Endothelial cell of umbilical vein (primary cell): ENCODE data around the gene DNASE1L1. TPM values are rescaled to one million over a fixed set of nuclear protein-coding genes. Genes with fewer than 3 reads are reported as not detected.

Experiments
- BruUV-seq: library from RNA; stranded (reverse); fragments of 400-500 nt; replicated peaks from 2 replicates; lab custom pipeline; 2021; lab: Mats Ljungman, UMichigan
- CTCF ChIA-PET: fragments of 300-600, 350-600 bp; sonication (Branson Sonifier 250); formaldehyde crosslinking; loops from one replicate; lab custom pipeline; 2021; ENCODE audit warnings: antibody characterized with exemption, inconsistent platforms; lab: Charles Lee
- POLR2A ChIA-PET: fragments of 300-600, 350-600 bp; sonication (Branson Sonifier 250); formaldehyde crosslinking; loops from one replicate; lab custom pipeline; 2021; ENCODE audit warnings: antibody characterized with exemption, inconsistent platforms; lab: Charles Lee
- DNase-seq: peaks from one replicate; pipeline ENCODE4 v3.0.0-alpha.2; 2011; ENCODE audit warnings: low read depth, low spot score
- FAIRE-seq: peaks from 2 replicates; lab custom pipeline; 2011; peaks lifted over from hg19 to GRCh38; lab: Jason Lieb, UNC
- H2AFZ ChIP-seq: 2 replicates; pipeline ENCODE4 v1.6.0; 2012; ENCODE audit warnings: low read depth, low read length, control low read depth, inconsistent platforms
- H3K27ac ChIP-seq: 2 replicates; pipeline ENCODE4 v1.5.1; 2011; ENCODE audit warnings: low read depth, mild to moderate bottlenecking, control low read depth, low read length, moderate library complexity; ENCODE audit not compliant: insufficient read depth
- H3K27me3 ChIP-seq, 2 experiments: 2 replicates each; pipeline versions ENCODE4 v1.6.0 to v1.6.1; 2011; ENCODE audit warnings: low read length in 2 of 2, mixed read lengths in 1 of 2; ENCODE audit not compliant: control insufficient read depth in 2 of 2, insufficient read depth in 2 of 2
- H3K36me3 ChIP-seq, 2 experiments: 2 replicates in 1 of 2; 3 replicates in 1 of 2; pipeline ENCODE4 v1.5.1; 2011; ENCODE audit warnings: low read length in 2 of 2, mild to moderate bottlenecking in 1 of 2, moderate library complexity in 1 of 2; ENCODE audit not compliant: control insufficient read depth in 2 of 2, insufficient read depth in 2 of 2; ENCODE audit errors: extremely low read depth in 1 of 2
- H3K4me1 ChIP-seq: 3 replicates; pipeline ENCODE4 v1.5.1; 2011; ENCODE audit warnings: mild to moderate bottlenecking, low read length; ENCODE audit not compliant: control insufficient read depth, insufficient read depth; ENCODE audit errors: extremely low read depth
- H3K4me2 ChIP-seq: 2 replicates; pipeline ENCODE4 v1.6.1; 2011; ENCODE audit warnings: low read length, control low read depth, mixed read lengths; ENCODE audit not compliant: insufficient read depth
- H3K4me3 ChIP-seq, 3 experiments: fragments of 200-600 bp in 1 of 3; sonication (generic), shearing (Covaris generic) in 1 of 3; replicated peaks in 1 of 3; 2 replicates each; pipeline ENCODE4 v1.5.1; 2011 to 2016; ENCODE audit warnings: control low read depth in 3 of 3, low read length in 3 of 3, mild to moderate bottlenecking in 2 of 3, inconsistent platforms in 1 of 3, low read depth in 1 of 3, moderate library complexity in 1 of 3; ENCODE audit not compliant: insufficient read depth in 1 of 3
- H3K79me2 ChIP-seq: 2 replicates; pipeline ENCODE4 v1.6.0; 2012; ENCODE audit warnings: low read length, inconsistent platforms; ENCODE audit not compliant: control insufficient read depth, insufficient read depth
- H3K9ac ChIP-seq: replicated peaks from 2 replicates; pipeline ENCODE3; 2011; ENCODE audit warnings: low read length, control low read depth; ENCODE audit not compliant: insufficient read depth; ENCODE audit errors: extremely low read depth
- H3K9me1 ChIP-seq: replicated peaks from 3 replicates; pipeline ENCODE4 v1.6.0; 2011; ENCODE audit warnings: mild to moderate bottlenecking, low read length; ENCODE audit not compliant: control insufficient read depth, insufficient read depth; ENCODE audit errors: extremely low read depth
- H3K9me3 ChIP-seq: replicated peaks from 2 replicates; pipeline ENCODE4 v1.5.1; 2012; ENCODE audit warnings: low read length, inconsistent platforms; ENCODE audit not compliant: control insufficient read depth, insufficient read depth
- H4K20me1 ChIP-seq: replicated peaks from 2 replicates; pipeline ENCODE3; 2011; ENCODE audit warnings: mild to moderate bottlenecking, low read length; ENCODE audit not compliant: control insufficient read depth, insufficient read depth; ENCODE audit errors: extremely low read depth
- CTCF ChIP-seq, 2 donors: IDR thresholded peaks; 1 replicate in 1 of 2; 2 replicates in 1 of 2; pipeline ENCODE4 v1.5.1; 2011; ENCODE audit warnings: low read length in 2 of 2, mild to moderate bottlenecking in 2 of 2, moderate library complexity in 2 of 2, control low read depth in 1 of 2, inconsistent platforms in 1 of 2, low read depth in 1 of 2; ENCODE audit not compliant: insufficient read depth in 1 of 2; ENCODE audit errors: extremely low read depth in 1 of 2
- EZH2 ChIP-seq: IDR thresholded peaks from 2 replicates; pipeline ENCODE4 v1.6.1; 2012; ENCODE audit warnings: borderline replicate concordance, low read depth, mild to moderate bottlenecking, moderate library complexity, low read length, inconsistent platforms; ENCODE audit not compliant: severe bottlenecking
- FOS ChIP-seq: IDR thresholded peaks from 2 replicates; pipeline ENCODE4 v1.6.1; 2011; ENCODE audit warnings: mild to moderate bottlenecking, low read length, moderate library complexity, borderline replicate concordance; ENCODE audit not compliant: insufficient read depth
- GATA2 ChIP-seq: IDR thresholded peaks from 2 replicates; pipeline ENCODE4 v1.7.0; 2011; ENCODE audit warnings: low read depth, mild to moderate bottlenecking, moderate library complexity, mixed read lengths, low read length; ENCODE audit not compliant: insufficient read length, insufficient read depth
- JUN ChIP-seq: IDR thresholded peaks from 2 replicates; pipeline ENCODE4 v1.6.1; 2011; ENCODE audit warnings: borderline replicate concordance, low read depth; ENCODE audit not compliant: insufficient read length, insufficient read depth
- MAX ChIP-seq: IDR thresholded peaks from 2 replicates; pipeline ENCODE4 v1.6.1; 2011; ENCODE audit not compliant: insufficient read depth, insufficient read length
- MYC ChIP-seq: IDR thresholded peaks from one replicate; pipeline ENCODE4 v1.6.1; 2011; ENCODE audit warnings: mild to moderate bottlenecking, low read depth, low read length
- POLR2A ChIP-seq: IDR thresholded peaks from 2 replicates; pipeline ENCODE4 v1.6.1; 2012; ENCODE audit warnings: low read depth, mild to moderate bottlenecking, control low read depth, low read length
- POLR2AphosphoS5 ChIP-seq: IDR thresholded peaks from 2 replicates; pipeline ENCODE4 v1.6.1; 2012; ENCODE audit warnings: low read depth, mild to moderate bottlenecking, control low read depth, low read length, moderate library complexity; ENCODE audit not compliant: insufficient read depth
- dilution Hi-C: fragments of 300-500 bp; cut with MboI; formaldehyde crosslinking; loops from one replicate; pipeline ENCODE4 v1.15.0; 2019; ENCODE audit warnings: low sequenced_read_pairs; ENCODE audit not compliant: extremely low pct_ligation_motif_present
- intact Hi-C: fragments of 100-400 bp; cut with micrococcal nuclease; formaldehyde crosslinking; loops from one replicate; pipeline ENCODE4 v1.10.0; 2022
- microRNA-seq: library from miRNA; unstranded; fragments of <30 nt; microRNA quantifications from one replicate; pipeline ENCODE4 v1.2.0, GENCODE V29; 2021; ENCODE audit warnings: borderline number of aligned reads, borderline replicate concordance
- polyA plus RNA-seq, 4 experiments: library from polyadenylated mRNA; depleted of rRNA in 3 of 4; stranded (reverse) in 3 of 4; unstranded in 1 of 4; fragments of >200 nt; gene quantifications; 2 replicates each; pipeline versions ENCODE4 v1.2.1 to v1.2.3, GENCODE V29; 2011 to 2012; ENCODE audit warnings: missing spikeins in 1 of 4
- small RNA-seq: library from RNA; depleted of rRNA; stranded (forward); fragments of <200 nt; gene quantifications from one replicate; pipeline ENCODE3, GENCODE V24; 2012; ENCODE audit warnings: low replicate concordance, low read depth; ENCODE audit not compliant: insufficient read depth, insufficient read length
- total RNA-seq: library from RNA; stranded (reverse); gene quantifications from 2 replicates; pipeline ENCODE4 v1.2.3, GENCODE V29; 2021

Gene DNASE1L1
- total and polyA plus RNA-seq, 2 donors (not counting 3 experiments of a cell fraction or from before 2014, with no cell fraction given) = 61.5 to 84.9 TPM

DNA sequence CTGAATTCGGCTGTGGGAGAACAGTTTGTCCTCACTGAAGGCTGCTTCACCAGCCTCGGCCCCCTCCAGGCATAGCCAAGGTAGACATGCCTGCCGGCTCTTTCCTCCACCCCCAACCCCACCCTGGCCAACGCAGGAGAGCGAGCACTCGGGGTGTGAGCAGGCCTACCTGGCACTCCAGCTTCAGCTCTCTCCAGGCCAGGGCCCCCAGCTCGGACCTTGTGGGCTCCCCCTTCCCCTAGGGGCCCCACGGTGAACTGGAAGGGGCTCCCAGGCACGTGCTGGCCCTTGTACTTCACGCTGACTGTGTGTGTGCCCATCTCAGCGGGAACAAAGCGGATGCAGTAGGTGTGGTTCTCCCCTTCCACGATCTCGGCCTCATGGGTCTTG, 57.0 kb downstream of the DNASE1L1 start:
- DNase-seq = no peak
- Histone ChIP-seq H3K9ac (no peak overlapping the region), H3K4me2 (no peak overlapping the region), H4K20me1 (no peaks in the 10 kb centered on the region), H3K9me1 (no peaks in the 10 kb centered on the region), H3K27ac (no peak overlapping the region), H3K27me3 (no peaks in the 10 kb centered on the region), H2AFZ (no peak overlapping the region), H3K4me3 (no peak overlapping the region), H3K79me2 (peaks cover 4% of the 10 kb centered on the region), H3K4me1 (no peaks in the 10 kb centered on the region), H3K9me3 (no peaks in the 10 kb centered on the region), H3K36me3 (peaks cover 5 to 83% of the 10 kb centered on the region in 2 experiments)
- POLR2A ChIA-PET = no interaction called here
- no peak for FAIRE-seq
- CTCF ChIA-PET = no interaction called here
- intact Hi-C loops = no loop called here
- BruUV-seq = no TSS peak
- dilution Hi-C loops = no loop called here
- TF ChIP-seq MAX (no peak), GATA2 (no peak), CTCF (IDR thresholded peaks at IDR 0.05; ENCODE audit: extremely low read depth in 1 of 2, insufficient read depth in 1 of 2, low read depth in 1 of 2, low read length in 2 of 2) (no peak), FOS (no peak), POLR2A (no peak), MYC (no peak), JUN (no peak), EZH2 (no peak), POLR2AphosphoS5 (no peak)

Small RNA genes within 50 kb of the gene (microRNA-seq; reads per million reads assigned to microRNA genes)
- gene MIR6858 = not detected

Small RNA genes within 50 kb of the gene (small RNA-seq; reads per million reads assigned to genes)
- gene MIR6858 (not detected), gene SNORA70 (not detected)

Other genes with a start within 250 kb of the DNASE1L1 start
- gene OPN1MW, start 226.7 kb downstream of the DNASE1L1 start, total RNA-seq = not detected in 2 replicates
- 0.10 TPM in 1 of 2 replicates, not detected in the other for gene OPN1MW, start 226.7 kb downstream of the DNASE1L1 start, polyA plus RNA-seq
- not detected in 2 replicates for gene OPN1MW2, start 189.5 kb downstream of the DNASE1L1 start, total RNA-seq
- not detected in 2 replicates for gene OPN1MW2, start 189.5 kb downstream of the DNASE1L1 start, polyA plus RNA-seq
- gene OPN1MW3, start 151.7 kb downstream of the DNASE1L1 start, total RNA-seq = not detected in 2 replicates
- not detected in 2 replicates for gene OPN1MW3, start 151.7 kb downstream of the DNASE1L1 start, polyA plus RNA-seq
- not detected in 2 replicates for gene TEX28, start 114.1 kb downstream of the DNASE1L1 start, total RNA-seq
- not detected in 2 replicates for gene TEX28, start 114.1 kb downstream of the DNASE1L1 start, polyA plus RNA-seq
- gene TKTL1, start 113.5 kb downstream of the DNASE1L1 start, total RNA-seq = not detected in 2 replicates
- 0.03 TPM in 1 of 2 replicates, not detected in the other for gene TKTL1, start 113.5 kb downstream of the DNASE1L1 start, polyA plus RNA-seq
- 1,474 and 1,671 TPM in 2 replicates for gene FLNA, start 34.6 kb downstream of the DNASE1L1 start, total RNA-seq
- gene FLNA, start 34.6 kb downstream of the DNASE1L1 start, polyA plus RNA-seq = 658 and 817 TPM in 2 replicates
- gene EMD, start 30.0 kb downstream of the DNASE1L1 start, total RNA-seq = 71.5 and 76.8 TPM in 2 replicates
- gene EMD, start 30.0 kb downstream of the DNASE1L1 start, polyA plus RNA-seq = 47.0 and 50.6 TPM in 2 replicates
- gene RPL10, start 10.9 kb downstream of the DNASE1L1 start, total RNA-seq = 2,493 and 2,979 TPM in 2 replicates
- 6,375 and 7,586 TPM in 2 replicates for gene RPL10, start 10.9 kb downstream of the DNASE1L1 start, polyA plus RNA-seq
- 43.4 and 46.6 TPM in 2 replicates for gene TAFAZZIN, start 2.3 kb upstream of the DNASE1L1 start, total RNA-seq
- gene TAFAZZIN, start 2.3 kb upstream of the DNASE1L1 start, polyA plus RNA-seq = 33.8 and 37.2 TPM in 2 replicates
- gene ATP6AP1, start 19.4 kb upstream of the DNASE1L1 start, total RNA-seq = 136 and 145 TPM in 2 replicates
- gene ATP6AP1, start 19.4 kb upstream of the DNASE1L1 start, polyA plus RNA-seq = 322 and 393 TPM in 2 replicates
- gene GDI1, start 27.9 kb upstream of the DNASE1L1 start, total RNA-seq = 128 and 131 TPM in 2 replicates
- gene GDI1, start 27.9 kb upstream of the DNASE1L1 start, polyA plus RNA-seq = 247 and 267 TPM in 2 replicates
- gene FAM50A, start 34.9 kb upstream of the DNASE1L1 start, total RNA-seq = 111 and 123 TPM in 2 replicates
- gene FAM50A, start 34.9 kb upstream of the DNASE1L1 start, polyA plus RNA-seq = 66.6 and 75.9 TPM in 2 replicates
- 58.3 and 58.6 TPM in 2 replicates for gene PLXNA3, start 49.0 kb upstream of the DNASE1L1 start, total RNA-seq
- gene PLXNA3, start 49.0 kb upstream of the DNASE1L1 start, polyA plus RNA-seq = 56.8 and 63.2 TPM in 2 replicates
- 14.3 and 17.8 TPM in 2 replicates for gene LAGE3, start 70.0 kb upstream of the DNASE1L1 start, total RNA-seq
- gene LAGE3, start 70.0 kb upstream of the DNASE1L1 start, polyA plus RNA-seq = 31.9 and 47.8 TPM in 2 replicates
- gene UBL4A, start 77.4 kb upstream of the DNASE1L1 start, total RNA-seq = 27.2 and 31.4 TPM in 2 replicates
- 25.3 and 28.3 TPM in 2 replicates for gene UBL4A, start 77.4 kb upstream of the DNASE1L1 start, polyA plus RNA-seq
- 19.7 and 22.6 TPM in 2 replicates for gene SLC10A3, start 81.4 kb upstream of the DNASE1L1 start, total RNA-seq
- gene SLC10A3, start 81.4 kb upstream of the DNASE1L1 start, polyA plus RNA-seq = 21.9 and 30.8 TPM in 2 replicates
- gene FAM3A, start 107.0 kb upstream of the DNASE1L1 start, total RNA-seq = 25.6 and 42.9 TPM in 2 replicates
- gene FAM3A, start 107.0 kb upstream of the DNASE1L1 start, polyA plus RNA-seq = 32.0 and 37.3 TPM in 2 replicates
- 159 and 161 TPM in 2 replicates for gene G6PD, start 137.6 kb upstream of the DNASE1L1 start, total RNA-seq
- 155 and 173 TPM in 2 replicates for gene G6PD, start 137.6 kb upstream of the DNASE1L1 start, polyA plus RNA-seq
- gene IKBKG, start 138.4 kb upstream of the DNASE1L1 start, total RNA-seq = 40.3 and 41.2 TPM in 2 replicates
- 47.8 and 52.1 TPM in 2 replicates for gene IKBKG, start 138.4 kb upstream of the DNASE1L1 start, polyA plus RNA-seq
- not detected in 2 replicates for gene CTAG1A, start 175.9 kb upstream of the DNASE1L1 start, total RNA-seq
- not detected in 2 replicates for gene CTAG1A, start 175.9 kb upstream of the DNASE1L1 start, polyA plus RNA-seq
- gene CTAG1B, start 210.0 kb upstream of the DNASE1L1 start, total RNA-seq = not detected in 2 replicates
- gene CTAG1B, start 210.0 kb upstream of the DNASE1L1 start, polyA plus RNA-seq = not detected in 2 replicates
- gene CTAG2, start 244.3 kb upstream of the DNASE1L1 start, total RNA-seq = not detected in 2 replicates
- gene CTAG2, start 244.3 kb upstream of the DNASE1L1 start, polyA plus RNA-seq = not detected in 2 replicates